Spleen (tissue), 13 donors: ENCODE results near the gene PLBD2. TPM values are rescaled to one million over a fixed set of nuclear protein-coding genes. Genes with fewer than 3 reads are reported as not detected.
A peak's percentile ranks its signal among the peaks of the same experiment; 100 is the strongest.

ENCODE experiments used
- DNase-seq: peaks from one replicate; pipeline ENCODE4 v3.0.0-alpha.2; 2020
- H3K27ac ChIP-seq, 8 donors: fragments of 200-600 bp; sonication (generic) in 7 of 8; 1 replicate in 4 of 8; 2 replicates in 4 of 8; pipeline versions ENCODE4 v1.5.0 to v1.8.0; 2016 to 2021; ENCODE audit warnings: inconsistent platforms in 4 of 8, mild to moderate bottlenecking in 4 of 8, moderate library complexity in 1 of 8
- H3K27me3 ChIP-seq, 7 donors: fragments of 200-600 bp; sonication (generic) in 6 of 7; replicated peaks in 1 of 7; 1 replicate in 4 of 7; 2 replicates in 3 of 7; pipeline versions ENCODE4 v1.5.0 to v1.8.0; 2016 to 2021; ENCODE audit warnings: inconsistent platforms in 3 of 7, mild to moderate bottlenecking in 1 of 7
- H3K36me3 ChIP-seq, 6 donors: fragments of 200-600 bp; sonication (generic) in 5 of 6; 1 replicate in 4 of 6; 2 replicates in 2 of 6; pipeline versions ENCODE4 v1.5.0 to v1.8.0; 2016 to 2021; ENCODE audit warnings: inconsistent platforms in 2 of 6
- H3K4me1 ChIP-seq, 6 donors: fragments of 200-600 bp; sonication (generic) in 5 of 6; 1 replicate in 3 of 6; 2 replicates in 3 of 6; pipeline versions ENCODE4 v1.5.0 to v1.8.0; 2016 to 2021; ENCODE audit warnings: inconsistent platforms in 3 of 6
- H3K4me3 ChIP-seq, 8 donors: fragments of 200-600 bp; sonication (generic) in 7 of 8; 1 replicate in 4 of 8; 2 replicates in 4 of 8; pipeline versions ENCODE4 v1.5.0 to v1.8.0; 2016 to 2021; ENCODE audit warnings: inconsistent platforms in 4 of 8, mild to moderate bottlenecking in 4 of 8, moderate library complexity in 2 of 8
- H3K9me3 ChIP-seq, 8 donors: fragments of 200-600 bp; sonication (generic) in 7 of 8; 1 replicate in 4 of 8; 2 replicates in 4 of 8; pipeline versions ENCODE4 v1.5.0 to v1.8.0; 2016 to 2021; ENCODE audit warnings: inconsistent platforms in 4 of 8
- POLR2A ChIP-seq, 3 donors: fragments of 450-650 bp; IDR thresholded peaks; one replicate each; pipeline ENCODE4 v1.5.1; 2017; ENCODE audit warnings: antibody characterized with exemption in 3 of 3, mild to moderate bottlenecking in 1 of 3
- POLR2AphosphoS5 ChIP-seq, 3 donors: sonication (generic); formaldehyde crosslinking; IDR thresholded peaks; one replicate each; pipeline ENCODE4 v1.5.1; 2017; ENCODE audit warnings: antibody characterized with exemption in 3 of 3
- WGBS, 5 donors: extraction: QIAGEN DNeasy Blood & Tissue Kit in 3 of 5; methylation state at CpG; one replicate each; pipeline versions ENCODE4 v1.1.5 to v1.1.7; 2013 to 2018; 5-methylcytosine and 5-hydroxymethylcytosine counted together
- intact Hi-C: fragments of 100-400 bp; cut with DNase I; formaldehyde crosslinking; loops from one replicate; pipeline ENCODE4 v1.15.0; 2023; ENCODE audit warnings: low total_unique reads
- long read RNA-seq, 2 donors: transcript quantifications; one replicate each; lab custom pipeline, GENCODE V29; 2026
- polyA plus RNA-seq, 3 donors: library from polyadenylated mRNA; stranded (reverse); fragments of 200-250 nt; gene quantifications; one replicate each; pipeline ENCODE4 v1.2.1, GENCODE V29; 2013
- total RNA-seq, 7 donors: library from RNA; depleted of rRNA in 3 of 7; stranded (reverse); fragments of >200 nt in 3 of 7; fragmentation: NEBNext Ultra II Directional in 4 of 7; extraction: Animal tissue kit (Norgen Biotek cat#: 25700) in 4 of 7; gene quantifications; one replicate each; pipeline versions ENCODE4 v1.1.0 to v1.2.1, GENCODE V29; 2016 to 2021
- TF ChIP-seq, protein P1 (sequence below), 11 experiments: fragments of 200-600 bp in 7 of 11; fragments of 450-650 bp in 4 of 11; sonication (generic) in 4 of 11; IDR thresholded peaks in 8 of 11; conservative IDR thresholded peaks in 3 of 11; 1 replicate in 7 of 11; 2 replicates in 4 of 11; pipeline versions ENCODE4 v1.4.0 to v1.8.0; 2016 to 2021; ENCODE audit warnings: antibody characterized with exemption in 11 of 11, inconsistent platforms in 4 of 11, mild to moderate bottlenecking in 1 of 11
- donor health status: healthy with polysubstance abuse.
- donor health status: DM: no; HTN: no; CAD: no; lungs with moderate emphysema.
- donor health status: DM: no; HTN: no; CAD: no.
- donor health status: Bipolar disorder and iron deficiency.
- donor health status: healthy.
- donor health status: DM: no; HTN: no; CAD: no.
- donor health status: DM: yes; HTN: yes; CAD: no.

Gene PLBD2
- 10 to 100 TPM; 27.9 to 38.8 (median 30.6) TPM for total RNA-seq
- 1 to 10 TPM; 4.2 to 9.0 (median 4.3) TPM for polyA plus RNA-seq
- long read RNA-seq, donor 1, full-length matches to known transcripts, result 2 of 2 reads
- long read RNA-seq, donor 1, partial matches to known transcripts, result 0 of 2 reads
- long read RNA-seq, donor 1, other reads (novel, unspliced or antisense), result 0 of 2 reads
- long read RNA-seq, donor 2, full-length matches to known transcripts, result 3 of 3 reads
- long read RNA-seq, donor 2, partial matches to known transcripts, result 0 of 3 reads
- long read RNA-seq, donor 2, other reads (novel, unspliced or antisense), result 0 of 3 reads

GRCh38 chr12:113358381-113359132, at the start of gene PLBD2:
Gene PLBD2 (plus strand): TSS chr12:113358587. CDS start chr12:113358601, 14 bp downstream.
- TF ChIP-seq, protein P1, sequence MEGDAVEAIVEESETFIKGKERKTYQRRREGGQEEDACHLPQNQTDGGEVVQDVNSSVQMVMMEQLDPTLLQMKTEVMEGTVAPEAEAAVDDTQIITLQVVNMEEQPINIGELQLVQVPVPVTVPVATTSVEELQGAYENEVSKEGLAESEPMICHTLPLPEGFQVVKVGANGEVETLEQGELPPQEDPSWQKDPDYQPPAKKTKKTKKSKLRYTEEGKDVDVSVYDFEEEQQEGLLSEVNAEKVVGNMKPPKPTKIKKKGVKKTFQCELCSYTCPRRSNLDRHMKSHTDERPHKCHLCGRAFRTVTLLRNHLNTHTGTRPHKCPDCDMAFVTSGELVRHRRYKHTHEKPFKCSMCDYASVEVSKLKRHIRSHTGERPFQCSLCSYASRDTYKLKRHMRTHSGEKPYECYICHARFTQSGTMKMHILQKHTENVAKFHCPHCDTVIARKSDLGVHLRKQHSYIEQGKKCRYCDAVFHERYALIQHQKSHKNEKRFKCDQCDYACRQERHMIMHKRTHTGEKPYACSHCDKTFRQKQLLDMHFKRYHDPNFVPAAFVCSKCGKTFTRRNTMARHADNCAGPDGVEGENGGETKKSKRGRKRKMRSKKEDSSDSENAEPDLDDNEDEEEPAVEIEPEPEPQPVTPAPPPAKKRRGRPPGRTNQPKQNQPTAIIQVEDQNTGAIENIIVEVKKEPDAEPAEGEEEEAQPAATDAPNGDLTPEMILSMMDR (IDR thresholded peaks at IDR 0.05 in 8 of 11, conservative IDR thresholded peaks at IDR 0.05 in 3 of 11), result peak in 3 of 11 experiments; percentile 3 to 20 (median 15)
- TF ChIP-seq POLR2AphosphoS5 (IDR thresholded peaks at IDR 0.05), result peak; percentile 74 to 88 (median 86)
- TF ChIP-seq POLR2A (IDR thresholded peaks at IDR 0.05), result no peak
- H3K36me3 ChIP-seq, result peaks cover 0 to under 1% (median 0%) of the 10 kb centered on the region in 6 donors
- intact Hi-C loops, result no loop called here
- H3K4me3 ChIP-seq, result peak within 1 kb of the TSS; percentile 65 to 94 (median 77)
- peaks cover 12 to 46% (median 25%) of the 10 kb centered on the region in 6 donors for H3K4me1 ChIP-seq
- H3K9me3 ChIP-seq, result no peaks in the 10 kb centered on the region
- peak; percentile 98 for DNase-seq
- no peaks in the 10 kb centered on the region for H3K27me3 ChIP-seq
- H3K27ac ChIP-seq, result peak within 1 kb of the TSS; percentile 78 to 92 (median 86)
- WGBS, 5 donors, result 0 to 2% (median 1%) methylated on average over 17 to 67 of the region's 67 CpGs

DNA sequence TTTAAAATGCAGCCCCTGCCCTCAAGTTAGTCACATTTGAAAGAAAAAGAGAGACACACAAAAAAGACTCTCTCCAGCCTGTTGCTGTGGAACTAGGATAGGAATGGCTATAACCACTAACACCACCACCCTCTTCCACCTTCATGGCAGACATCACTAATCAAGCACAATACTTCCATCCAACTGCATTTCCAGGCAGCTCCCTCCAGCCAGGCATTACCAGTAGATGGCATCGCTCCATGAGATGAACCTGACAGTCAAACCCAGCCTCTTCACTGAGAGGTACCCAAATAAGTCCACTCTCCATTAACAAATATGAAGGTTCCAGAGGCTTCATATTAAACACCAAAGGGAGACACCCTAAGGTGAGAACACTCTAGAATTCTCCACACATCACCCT, 47.9 kb upstream of the PLBD2 start:
- DNase-seq, result no peak
- Histone ChIP-seq H3K27ac (no peak overlapping the region), H3K4me3 (no peak overlapping the region), H3K36me3 (peaks cover 0 to 100% (median 98%) of the 10 kb centered on the region in 6 donors), H3K4me1 (no peaks in the 10 kb centered on the region), H3K9me3 (no peaks in the 10 kb centered on the region), H3K27me3 (no peaks in the 10 kb centered on the region)
- no peak for TF ChIP-seq POLR2A (IDR thresholded peaks at IDR 0.05)
- TF ChIP-seq, protein P1 (IDR thresholded peaks at IDR 0.05 in 8 of 11, conservative IDR thresholded peaks at IDR 0.05 in 3 of 11), result no peak
- no peak for TF ChIP-seq POLR2AphosphoS5 (IDR thresholded peaks at IDR 0.05)
- WGBS, 5 donors, result 93 to 100% (median 98%) methylated on average over 1 of the region's 1 CpG
- intact Hi-C loops, result no loop called here

DNA sequence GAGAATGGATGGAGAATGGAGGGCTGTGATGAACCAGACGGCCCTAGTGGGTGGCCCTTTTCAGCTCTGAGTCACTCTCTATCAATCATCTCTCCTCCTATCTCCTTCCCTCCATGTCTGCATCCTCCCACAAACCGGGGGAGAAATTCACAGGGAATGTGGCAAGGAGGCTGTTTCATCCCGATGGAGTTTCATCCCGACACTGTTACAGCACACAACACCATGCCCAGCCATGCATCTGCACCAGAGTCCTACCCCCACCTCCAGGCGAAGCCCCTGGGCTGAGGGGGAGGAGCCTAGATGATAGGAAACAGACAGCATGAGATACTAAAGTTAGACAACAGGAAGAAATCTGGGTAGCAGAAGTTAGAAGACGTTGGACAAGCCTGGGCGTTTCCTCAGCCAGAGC, 44.3 kb upstream of the PLBD2 start:
- H3K9me3 ChIP-seq, result no peaks in the 10 kb centered on the region
- no peaks in the 10 kb centered on the region for H3K4me1 ChIP-seq
- no peak for DNase-seq
- H3K36me3 ChIP-seq, result peaks cover 0 to 100% (median 98%) of the 10 kb centered on the region in 6 donors
- H3K4me3 ChIP-seq, result no peak overlapping the region
- WGBS, 5 donors, result 67 to 76% (median 74%) methylated on average over 7 of the region's 7 CpGs
- no peak overlapping the region for H3K27ac ChIP-seq
- intact Hi-C loops, result no loop called here
- TF ChIP-seq POLR2AphosphoS5 (IDR thresholded peaks at IDR 0.05), result no peak
- TF ChIP-seq, protein P1 (IDR thresholded peaks at IDR 0.05 in 8 of 11, conservative IDR thresholded peaks at IDR 0.05 in 3 of 11), result no peak
- TF ChIP-seq POLR2A (IDR thresholded peaks at IDR 0.05), result no peak
- H3K27me3 ChIP-seq, result no peaks in the 10 kb centered on the region

GRCh38 chr12:113315358-113315757, 43.0 kb upstream of the PLBD2 start:
- peaks cover 0 to 100% (median 98%) of the 10 kb centered on the region in 6 donors for H3K36me3 ChIP-seq
- intact Hi-C loops, result no loop called here
- no peak for DNase-seq
- no peaks in the 10 kb centered on the region for H3K27me3 ChIP-seq
- no peaks in the 10 kb centered on the region for H3K4me1 ChIP-seq
- no peak overlapping the region for H3K4me3 ChIP-seq
- no peak for TF ChIP-seq POLR2A (IDR thresholded peaks at IDR 0.05)
- no peak for TF ChIP-seq POLR2AphosphoS5 (IDR thresholded peaks at IDR 0.05)
- TF ChIP-seq, protein P1 (IDR thresholded peaks at IDR 0.05 in 8 of 11, conservative IDR thresholded peaks at IDR 0.05 in 3 of 11), result no peak
- H3K27ac ChIP-seq, result no peak overlapping the region
- 86 to 97% (median 90%) methylated on average over 8 to 9 of the region's 9 CpGs for WGBS, 5 donors
- no peaks in the 10 kb centered on the region for H3K9me3 ChIP-seq
